ENCODE measurements around the gene SLC28A1.

Gene SLC28A1

GRCh38 chr15:84886211-84886983 is 1.9 kb downstream of the SLC28A1 start:
- DNase-seq (ENCODE audit: low read depth), result no peak

GRCh38 chr15:84886984-84887299 is 2.5 kb downstream of the SLC28A1 start:
- DNase-seq (ENCODE audit: low read depth), result no peak

GRCh38 chr15:84887938-84888337 is 3.5 kb downstream of the SLC28A1 start:
- no peak for DNase-seq (ENCODE audit: low read depth)

- DNase-seq (ENCODE audit: low read depth), result no peak
These were observed 4.2 kb downstream of the SLC28A1 start for GRCh38 chr15:84888639-84889038.

GRCh38 chr15:84889313-84889990 is 5.0 kb downstream of the SLC28A1 start:
- DNase-seq (ENCODE audit: low read depth), result no peak

- no peak for DNase-seq (ENCODE audit: low read depth)
These were observed 5.7 kb downstream of the SLC28A1 start for GRCh38 chr15:84889991-84890669.

- DNase-seq (ENCODE audit: low read depth), result no peak
These were observed 6.3 kb downstream of the SLC28A1 start for GRCh38 chr15:84890670-84891162.

GRCh38 chr15:84891339-84891738 is 6.9 kb downstream of the SLC28A1 start:
- no peak for DNase-seq (ENCODE audit: low read depth)

GRCh38 chr15:84892786-84893307 is 8.4 kb downstream of the SLC28A1 start:
- DNase-seq (ENCODE audit: low read depth), result no peak

- no peak for DNase-seq (ENCODE audit: low read depth)
These were observed 9.1 kb downstream of the SLC28A1 start for GRCh38 chr15:84893607-84894006.

GRCh38 chr15:84894736-84895425 is 10.4 kb downstream of the SLC28A1 start:
- DNase-seq (ENCODE audit: low read depth), result no peak

- no peak for DNase-seq (ENCODE audit: low read depth)
These were observed 14.3 kb downstream of the SLC28A1 start for GRCh38 chr15:84898761-84899160.

- DNase-seq (ENCODE audit: low read depth), result no peak
These were observed 15.3 kb downstream of the SLC28A1 start for GRCh38 chr15:84899750-84900149.

GRCh38 chr15:84901540-84901939 is 17.1 kb downstream of the SLC28A1 start:
- DNase-seq (ENCODE audit: low read depth), result no peak

- DNase-seq (ENCODE audit: low read depth), result no peak
These were observed 19.3 kb downstream of the SLC28A1 start for GRCh38 chr15:84903751-84904150.

- DNase-seq (ENCODE audit: low read depth), result no peak
These were observed 20.0 kb downstream of the SLC28A1 start for GRCh38 chr15:84904419-84904818.

- DNase-seq (ENCODE audit: low read depth), result no peak
These were observed 20.8 kb downstream of the SLC28A1 start for GRCh38 chr15:84905016-84905916.

- no peak for DNase-seq (ENCODE audit: low read depth)
These were observed 23.3 kb downstream of the SLC28A1 start for GRCh38 chr15:84907731-84908130.

GRCh38 chr15:84908564-84908963 is 24.1 kb downstream of the SLC28A1 start:
- DNase-seq (ENCODE audit: low read depth), result no peak

- DNase-seq (ENCODE audit: low read depth), result no peak
These were observed 24.6 kb downstream of the SLC28A1 start for GRCh38 chr15:84909029-84909428.

- no peak for DNase-seq (ENCODE audit: low read depth)
These were observed 25.3 kb downstream of the SLC28A1 start for GRCh38 chr15:84909782-84910181.

All from T follicular helper cell (primary cell).